DOHH2 (cell line): ENCODE measurements around the gene CYB561A3.

Experiments
- CTCF ChIP-seq: fragments of 200-600 bp; sonication (generic); IDR thresholded peaks from one replicate; pipeline ENCODE4 v1.5.1; 2014; ENCODE audit warnings: antibody characterized with exemption, mild to moderate bottlenecking, low read depth, low read length; ENCODE audit not compliant: poor library complexity, severe bottlenecking
- EZH2phosphoT487 ChIP-seq: fragments of 200-600 bp; sonication (generic); IDR thresholded peaks from 2 replicates; pipeline ENCODE4 v1.6.1; 2017; ENCODE audit warnings: borderline replicate concordance, mild to moderate bottlenecking, antibody characterized with exemption, low read length, moderate library complexity, mixed read lengths

- no peak for TF ChIP-seq CTCF
- no peak for TF ChIP-seq EZH2phosphoT487
Observed at GRCh38 chr11:61337706-61338470, 23.8 kb downstream of the CYB561A3 start.
